Neural cell (in vitro differentiated cells): ENCODE results near the gene CRAT.

Source experiments
- CTCF ChIP-seq: fragments of 450-650 bp; IDR thresholded peaks from 2 replicates; pipeline ENCODE4 v1.5.1; 2014; ENCODE audit warnings: antibody characterized with exemption, mild to moderate bottlenecking, moderate library complexity; ENCODE audit not compliant: poor library complexity, severe bottlenecking
- EP300 ChIP-seq: fragments of 450-650 bp; conservative IDR thresholded peaks from 2 replicates; pipeline ENCODE4 v1.6.1; 2014; ENCODE audit warnings: antibody characterized with exemption, mild to moderate bottlenecking, moderate library complexity; ENCODE audit not compliant: poor library complexity, severe bottlenecking
- EZH2 ChIP-seq: fragments of 200-600, 300-800 bp; shearing (Covaris generic), sonication (generic); IDR thresholded peaks from 2 replicates; pipeline ENCODE4 v1.6.1; 2014; ENCODE audit warnings: antibody characterized with exemption, low read length, borderline replicate concordance, mild to moderate bottlenecking; ENCODE audit not compliant: insufficient read depth, poor library complexity, severe bottlenecking
- POLR2AphosphoS5 ChIP-seq: IDR thresholded peaks from 2 replicates; pipeline ENCODE4 v1.6.1; 2012
- RAD21 ChIP-seq: fragments of 450-650 bp; conservative IDR thresholded peaks from 2 replicates; pipeline ENCODE4 v1.6.1; 2014; ENCODE audit warnings: antibody characterized with exemption, mild to moderate bottlenecking, moderate library complexity
- REST ChIP-seq: IDR thresholded peaks from 2 replicates; pipeline ENCODE4 v1.6.1; 2012; ENCODE audit warnings: borderline replicate concordance
- TAF1 ChIP-seq: IDR thresholded peaks from 2 replicates; pipeline ENCODE4 v1.6.1; 2012; ENCODE audit warnings: low read depth

GRCh38 chr9:129130791-129131190, 20.2 kb upstream of the CRAT start:
- TF ChIP-seq CTCF (no peak), REST (no peak), RAD21 (no peak), EZH2 (no peak), POLR2AphosphoS5 (no peak), EP300 (no peak), TAF1 (no peak)
